GM12878 (cell line): ENCODE measurements around the gene IGF2BP2. TPM values are rescaled to one million over a fixed set of nuclear protein-coding genes. Genes with fewer than 3 reads are reported as not detected.

Source experiments
- ATAC-seq: fragments of 200-7000 bp; cut with Tn5 transposase; 3 replicates; pipeline ENCODE4 v1.9.1; 2020; ENCODE audit warnings: mild to moderate bottlenecking, moderate library complexity
- BruUV-seq: library from RNA; stranded (reverse); fragments of 400-500 nt; replicated peaks from 2 replicates; lab custom pipeline; 2021; lab: Mats Ljungman, UMichigan
- CTCF ChIA-PET: fragments of 300-600 bp; sonication (Branson Sonifier 250); formaldehyde crosslinking; extraction: SDS; loops from one replicate; lab custom pipeline; 2021; ENCODE audit warnings: inconsistent platforms; lab: Yijun Ruan, JAX
- POLR2A ChIA-PET: fragments of 350-600 bp; formaldehyde crosslinking; extraction: SDS; loops from one replicate; lab custom pipeline; 2021; ENCODE audit warnings: inconsistent platforms; lab: Charles Lee
- RAD21 ChIA-PET: fragments of 300-600 bp; sonication (Branson Sonifier 250); formaldehyde crosslinking; loops from one replicate; lab custom pipeline; 2023; ENCODE audit warnings: antibody characterized with exemption; ENCODE audit not compliant: unreplicated experiment; lab: Charles Lee
- SMC1A ChIA-PET: fragments of 300-600 bp; sonication (Branson Sonifier 250); formaldehyde crosslinking; loops from one replicate; lab custom pipeline; 2023; ENCODE audit not compliant: unreplicated experiment, uncharacterized antibody; lab: Charles Lee
- DNase-seq: peaks from one replicate; pipeline ENCODE4 v3.0.0-alpha.2; 2011; ENCODE audit warnings: low read depth, low spot score
- FAIRE-seq: peaks from 3 replicates; lab custom pipeline; 2011; peaks lifted over from hg19 to GRCh38; lab: Jason Lieb, UNC
- H2AFZ ChIP-seq: 2 replicates; pipeline ENCODE4 v1.6.0; 2011; ENCODE audit warnings: low read depth, low read length, control low read depth; ENCODE audit not compliant: control insufficient read depth
- H3K27ac ChIP-seq: 2 replicates; pipeline ENCODE4 v1.5.1; 2011; ENCODE audit warnings: control low read depth; ENCODE audit not compliant: control insufficient read depth, insufficient read depth
- H3K27me3 ChIP-seq, 2 experiments: replicated peaks in 1 of 2; 2 replicates each; pipeline versions ENCODE4 v1.6.0 to v1.6.1; 2011; ENCODE audit warnings: low read length in 1 of 2; ENCODE audit not compliant: control insufficient read depth in 2 of 2, insufficient read depth in 2 of 2
- H3K36me3 ChIP-seq, 2 experiments: 2 replicates each; pipeline ENCODE4 v1.5.1; 2011; ENCODE audit warnings: low read length in 1 of 2; ENCODE audit not compliant: control insufficient read depth in 2 of 2, insufficient read depth in 2 of 2
- H3K4me1 ChIP-seq: 2 replicates; pipeline ENCODE4 v1.6.1; 2011; ENCODE audit warnings: mild to moderate bottlenecking, low read length, moderate library complexity, mixed read lengths; ENCODE audit not compliant: control insufficient read depth, insufficient read depth
- H3K4me2 ChIP-seq: 2 replicates; pipeline ENCODE4 v1.6.0; 2011; ENCODE audit warnings: control low read depth; ENCODE audit not compliant: control insufficient read depth, insufficient read depth
- H3K4me3 ChIP-seq: fragments of 200-600 bp; sonication (generic); 2 replicates; pipeline ENCODE4 v1.5.1; 2016
- H3K79me2 ChIP-seq: 2 replicates; pipeline ENCODE4 v1.6.0; 2011; ENCODE audit warnings: low read length; ENCODE audit not compliant: control insufficient read depth, insufficient read depth
- H3K9ac ChIP-seq: 2 replicates; pipeline ENCODE4 v1.8.0; 2011; ENCODE audit warnings: low read length, control low read depth, mixed read lengths; ENCODE audit not compliant: control insufficient read depth, insufficient read depth
- H3K9me3 ChIP-seq: replicated peaks from 3 replicates; pipeline ENCODE4 v1.5.1; 2011; ENCODE audit warnings: mild to moderate bottlenecking, low read length; ENCODE audit not compliant: control insufficient read depth, insufficient read depth
- H4K20me1 ChIP-seq: 2 replicates; pipeline ENCODE4 v1.6.0; 2011; ENCODE audit not compliant: control insufficient read depth, insufficient read depth
- BCL11A ChIP-seq: IDR thresholded peaks from 2 replicates; pipeline ENCODE4 v1.6.1; 2011; ENCODE audit warnings: low read depth, low read length
- CBX3 ChIP-seq: fragments of 200-600 bp; sonication (generic); IDR thresholded peaks from 2 replicates; pipeline ENCODE4 v1.6.1; 2016; ENCODE audit warnings: low read depth, borderline replicate concordance
- CREM ChIP-seq: IDR thresholded peaks from 2 replicates; pipeline ENCODE4 v1.6.1; 2014; ENCODE audit warnings: antibody characterized with exemption, low read depth
- E2F8 ChIP-seq: fragments of 450-650 bp; IDR thresholded peaks from 2 replicates; pipeline ENCODE4 v1.6.1; 2018; ENCODE audit warnings: mild to moderate bottlenecking, low read depth, moderate library complexity; ENCODE audit not compliant: partially characterized antibody
- FOS ChIP-seq: IDR thresholded peaks from 3 replicates; pipeline ENCODE4 v1.6.1; 2011; ENCODE audit warnings: borderline replicate concordance; ENCODE audit not compliant: insufficient read length; ENCODE audit errors: extremely low read depth
- FOXM1 ChIP-seq: IDR thresholded peaks from 2 replicates; pipeline ENCODE4 v1.6.1; 2012; ENCODE audit warnings: low read depth, mild to moderate bottlenecking, inconsistent platforms, low read length, moderate library complexity
- JUNB ChIP-seq: IDR thresholded peaks from 2 replicates; pipeline ENCODE4 v1.6.1; 2016; ENCODE audit warnings: antibody characterized with exemption, mild to moderate bottlenecking
- LARP7 ChIP-seq: fragments of 450-650 bp; IDR thresholded peaks from 2 replicates; pipeline ENCODE4 v1.6.1; 2017; ENCODE audit warnings: mild to moderate bottlenecking
- MEF2B ChIP-seq: fragments of 450-650 bp; IDR thresholded peaks from 2 replicates; pipeline ENCODE4 v1.6.1; 2018; ENCODE audit warnings: mild to moderate bottlenecking, moderate library complexity; ENCODE audit not compliant: partially characterized antibody, poor library complexity, severe bottlenecking
- NFYA ChIP-seq: IDR thresholded peaks from 2 replicates; pipeline ENCODE4 v1.6.1; 2011; ENCODE audit warnings: low read depth, mild to moderate bottlenecking, low read length, improper control_type of control experiment, borderline replicate concordance
- NRF1 ChIP-seq: conservative IDR thresholded peaks from 2 replicates; pipeline ENCODE4 v1.6.1; 2011; ENCODE audit warnings: mild to moderate bottlenecking, low read depth, low read length, improper control_type of control experiment
- POLR2A ChIP-seq: IDR thresholded peaks from 2 replicates; pipeline ENCODE4 v1.6.1; 2011; ENCODE audit warnings: low read depth, mild to moderate bottlenecking, low read length
- RAD51 ChIP-seq: fragments of 450-650 bp; IDR thresholded peaks from 2 replicates; pipeline ENCODE4 v1.6.1; 2016; ENCODE audit warnings: moderate library complexity, mild to moderate bottlenecking, inconsistent platforms
- RELA ChIP-seq: fragments of 450-650 bp; IDR thresholded peaks from 2 replicates; pipeline ENCODE4 v1.8.0; 2014; ENCODE audit warnings: borderline replicate concordance; ENCODE audit not compliant: partially characterized antibody
- SREBF2 ChIP-seq: IDR thresholded peaks from 2 replicates; pipeline ENCODE4 v1.6.1; 2012; ENCODE audit warnings: mild to moderate bottlenecking, low read length
- SRF ChIP-seq, 2 experiments: IDR thresholded peaks; 2 replicates each; pipeline ENCODE4 v1.6.1; 2011; ENCODE audit warnings: low read depth in 2 of 2, low read length in 2 of 2, mild to moderate bottlenecking in 1 of 2, moderate library complexity in 1 of 2
- STAT1 ChIP-seq: fragments of 450-650 bp; conservative IDR thresholded peaks from 2 replicates; pipeline ENCODE4 v1.6.1; 2014; ENCODE audit warnings: antibody characterized with exemption, mild to moderate bottlenecking
- SUPT20H ChIP-seq: IDR thresholded peaks from 2 replicates; pipeline ENCODE4 v1.6.1; 2011; ENCODE audit warnings: low read depth, mild to moderate bottlenecking, low read length, moderate library complexity, borderline replicate concordance; ENCODE audit not compliant: control insufficient read depth
- WGBS: methylation state at CpG from one replicate; pipeline ENCODE4 v1.1.6; 2016; ENCODE audit warnings: low lambda C conversion rate; ENCODE audit not compliant: insufficient replicate concordance, insufficient coverage; ENCODE audit errors: missing lambda C conversion rate; 5-methylcytosine and 5-hydroxymethylcytosine counted together
- in situ Hi-C: fragments of 300-500 bp; cut with MboI; formaldehyde crosslinking; loops from 9 replicates; pipeline ENCODE4 v1.14.3; 2018; ENCODE audit warnings: mixed read lengths
- intact Hi-C: fragments of 100-400 bp; cut with micrococcal nuclease; formaldehyde crosslinking; loops from one replicate; pipeline ENCODE4 v1.14.2; 2022; ENCODE audit not compliant: unreplicated experiment
- polyA plus RNA-seq, 11 experiments: library from polyadenylated mRNA; depleted of rRNA in 4 of 11; unstranded in 6 of 11; stranded (reverse) in 5 of 11; fragments of >200 nt; fragmentation: Nextera tagmentation in 4 of 11; fragmentation: Illumina TruSeq in 1 of 11; extraction: Ambion mirVana in 4 of 11; extraction: Trizol in 1 of 11; gene quantifications; 1 replicate in 1 of 11; 2 replicates in 10 of 11; pipeline versions ENCODE4 v1.2.1 to v1.2.3, GENCODE V29; 2011 to 2016; ENCODE audit warnings: inconsistent platforms in 2 of 11, missing spikeins in 2 of 11, low read depth in 1 of 11
- total RNA-seq, 4 experiments: library from RNA; depleted of rRNA in 3 of 4; stranded (reverse); fragments of >200 nt in 3 of 4; fragmentation: Illumina TruSeq in 1 of 4; extraction: Trizol in 1 of 4; gene quantifications; 2 replicates each; pipeline versions ENCODE4 v1.2.1 to v1.2.3, GENCODE V29; 2013 to 2021

IGF2BP2 gene
- total and polyA plus RNA-seq, 10 of the 15 experiments (the other 5 are each of a cell fraction or from before 2014, with no cell fraction given), result 0.25 to 0.72 TPM; not detected in 8

GRCh38 chr3:185613016-185613415 lies 211.8 kb downstream of the IGF2BP2 start:
- no peaks in the 10 kb centered on the region for H4K20me1 ChIP-seq
- in situ Hi-C loops, result no loop called here
- no peak overlapping the region for H3K27ac ChIP-seq
- intact Hi-C loops, result no loop called here
- H3K4me2 ChIP-seq, result no peak overlapping the region
- H3K4me3 ChIP-seq, result no peak overlapping the region
- ChIA-PET CTCF (interaction anchor here (1.0 to 1.4 kb wide), 2 partner anchors 54 to 134 kb away, joined by 3 read pairs; no protein-coding TSS in a partner anchor), SMC1A (no interaction called here), POLR2A (no interaction called here), RAD21 (no interaction called here)
- H2AFZ ChIP-seq, result no peak overlapping the region
- no peaks in the 10 kb centered on the region for H3K79me2 ChIP-seq
- no peak overlapping the region for H3K9ac ChIP-seq
- no peaks in the 10 kb centered on the region for H3K9me3 ChIP-seq
- TF ChIP-seq SUPT20H, result no peak
- no peak for TF ChIP-seq E2F8
- TF ChIP-seq RAD51, result no peak
- TF ChIP-seq FOXM1, result no peak
- no peak for TF ChIP-seq CBX3
- no peak for TF ChIP-seq SREBF2
- no peak for TF ChIP-seq MEF2B
- no peak for TF ChIP-seq BCL11A
- no peak for TF ChIP-seq CREM
- TF ChIP-seq RELA, result no peak
- TF ChIP-seq FOS, result no peak
- no peak for TF ChIP-seq NRF1
- TF ChIP-seq STAT1, result no peak
- no peak for TF ChIP-seq NFYA
- no peak for TF ChIP-seq JUNB
- TF ChIP-seq SRF (IDR thresholded peaks at IDR 0.05; ENCODE audit: low read depth in 2 of 2, low read length in 2 of 2), result no peak
- TF ChIP-seq POLR2A, result no peak
- no peak for TF ChIP-seq LARP7
- TF ChIP-seq, all 136 proteins: peak for 0
- BruUV-seq, result no TSS peak
- H3K4me1 ChIP-seq, result no peaks in the 10 kb centered on the region
- no peaks in the 10 kb centered on the region for H3K27me3 ChIP-seq
- no peak for ATAC-seq
- DNase-seq, result no peak
- peaks cover 0 to 19% of the 10 kb centered on the region in 2 experiments; a peak in 3 of 4 replicates for H3K36me3 ChIP-seq
- WGBS, result 98% methylated on average over 6 of the region's 6 CpGs
- FAIRE-seq, result no peak
